Measurements from ENCODE around the gene DUSP22. TPM values are rescaled to one million over a fixed set of nuclear protein-coding genes. Genes with fewer than 3 reads are reported as not detected.

DUSP22 gene
- total RNA-seq, 1 experiment from 2014 or later, result 18.6 TPM

DNA sequence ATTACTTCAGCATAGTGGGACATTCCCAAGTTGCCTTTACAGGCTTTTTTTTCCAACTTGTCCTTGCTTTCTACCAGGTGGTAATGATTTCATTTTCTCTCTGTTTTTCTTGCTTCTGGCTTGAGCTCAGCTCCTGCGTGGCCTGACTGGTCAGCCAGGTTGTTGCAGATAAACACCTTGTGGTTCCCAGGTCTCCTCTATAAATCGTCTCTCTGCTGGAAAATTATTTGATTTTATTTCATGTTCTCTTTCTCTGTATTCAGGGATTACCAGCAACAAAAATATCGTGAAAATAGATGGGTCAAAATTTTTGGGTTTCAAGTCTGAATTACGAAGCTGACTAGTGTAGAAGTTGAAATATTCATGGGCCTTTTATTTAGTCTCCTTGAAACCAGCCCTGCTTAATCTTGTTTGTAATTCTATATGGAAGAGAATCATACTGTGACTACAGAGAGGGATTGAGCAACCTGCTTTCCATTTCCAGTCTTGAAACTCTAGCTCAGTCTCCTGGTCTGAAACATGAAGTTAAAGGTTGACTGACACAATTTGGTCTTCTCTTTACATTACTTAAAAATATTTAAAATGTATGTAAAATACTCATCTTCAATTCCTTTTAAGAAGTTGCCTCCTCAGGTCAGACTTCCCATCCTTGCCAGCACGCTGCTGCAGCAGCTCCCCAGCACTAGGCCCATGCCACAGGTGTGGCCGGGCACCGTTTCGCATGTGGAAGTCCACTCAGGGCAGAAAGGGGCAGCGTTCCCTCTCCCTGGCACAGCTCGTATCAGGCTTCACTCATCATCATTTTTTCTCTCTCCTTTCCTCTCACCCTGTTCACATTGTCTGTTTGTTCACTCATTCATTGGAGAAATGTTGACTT lies 7.1 kb downstream of the DUSP22 start:
- Histone ChIP-seq H3K36me3 (ENCODE audit: control insufficient read depth, insufficient read depth, low read length) (no peaks in the 10 kb centered on the region), H3K4me1 (no peaks in the 10 kb centered on the region), H3K27me3 (replicated peaks; ENCODE audit: control insufficient read depth, insufficient read depth, low read length) (no peaks in the 10 kb centered on the region), H3K9me3 (no peaks in the 10 kb centered on the region), H3K4me3 (ENCODE audit: low read depth, low read length) (no peak overlapping the region)
- no peaks in the 10 kb centered on the region for H3K27me3 Mint-ChIP-seq (ENCODE audit: insufficient read depth, unreplicated experiment)
- no peak overlapping the region for H3K4me3 Mint-ChIP-seq (ENCODE audit: unreplicated experiment)
- no peaks in the 10 kb centered on the region for H3K9me3 Mint-ChIP-seq (ENCODE audit: unreplicated experiment)
- no TSS peak for BruUV-seq (replicated peaks)
- POLR2A ChIA-PET, result no interaction called here
- DNase-seq, result no peak
- no peak overlapping the region for H3K27ac Mint-ChIP-seq (ENCODE audit: unreplicated experiment)
- CTCF ChIA-PET, result no interaction called here
- no peaks in the 10 kb centered on the region for H3K36me3 Mint-ChIP-seq (ENCODE audit: insufficient read depth, unreplicated experiment)
- TF ChIP-seq, protein P1, sequence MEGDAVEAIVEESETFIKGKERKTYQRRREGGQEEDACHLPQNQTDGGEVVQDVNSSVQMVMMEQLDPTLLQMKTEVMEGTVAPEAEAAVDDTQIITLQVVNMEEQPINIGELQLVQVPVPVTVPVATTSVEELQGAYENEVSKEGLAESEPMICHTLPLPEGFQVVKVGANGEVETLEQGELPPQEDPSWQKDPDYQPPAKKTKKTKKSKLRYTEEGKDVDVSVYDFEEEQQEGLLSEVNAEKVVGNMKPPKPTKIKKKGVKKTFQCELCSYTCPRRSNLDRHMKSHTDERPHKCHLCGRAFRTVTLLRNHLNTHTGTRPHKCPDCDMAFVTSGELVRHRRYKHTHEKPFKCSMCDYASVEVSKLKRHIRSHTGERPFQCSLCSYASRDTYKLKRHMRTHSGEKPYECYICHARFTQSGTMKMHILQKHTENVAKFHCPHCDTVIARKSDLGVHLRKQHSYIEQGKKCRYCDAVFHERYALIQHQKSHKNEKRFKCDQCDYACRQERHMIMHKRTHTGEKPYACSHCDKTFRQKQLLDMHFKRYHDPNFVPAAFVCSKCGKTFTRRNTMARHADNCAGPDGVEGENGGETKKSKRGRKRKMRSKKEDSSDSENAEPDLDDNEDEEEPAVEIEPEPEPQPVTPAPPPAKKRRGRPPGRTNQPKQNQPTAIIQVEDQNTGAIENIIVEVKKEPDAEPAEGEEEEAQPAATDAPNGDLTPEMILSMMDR (IDR thresholded peaks at IDR 0.05; ENCODE audit: insufficient read depth in 1 of 2, low read depth in 1 of 2, low read length in 1 of 2, severe bottlenecking in 1 of 2, unreplicated experiment in 1 of 2), result no peak
- H3K4me1 Mint-ChIP-seq (ENCODE audit: low read depth, unreplicated experiment), result peaks cover 6% of the 10 kb centered on the region
- intact Hi-C loops (cut with micrococcal nuclease; ENCODE audit: unreplicated experiment), result no loop called here

DNA sequence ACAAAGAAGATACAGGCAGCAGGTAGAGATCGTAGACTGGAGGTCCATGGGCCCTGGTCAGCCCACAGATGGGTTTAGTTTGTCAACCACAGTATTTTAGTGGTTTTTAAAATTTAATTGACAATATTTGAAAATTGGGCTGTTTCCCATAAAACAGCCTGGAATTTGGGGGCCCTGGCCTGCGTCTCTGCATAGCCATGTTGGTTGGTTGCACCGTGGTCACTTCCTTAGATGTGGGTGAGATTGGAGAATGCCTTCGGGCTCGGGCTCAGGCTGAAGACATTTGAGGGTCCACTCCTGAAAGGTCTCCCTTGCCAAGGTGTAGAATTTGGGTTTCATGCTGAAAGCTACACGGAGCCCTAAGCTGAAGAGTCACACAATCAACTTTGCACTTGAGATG lies 7.7 kb downstream of the DUSP22 start:
- Mint-ChIP-seq H3K4me3 (ENCODE audit: unreplicated experiment) (no peak overlapping the region), H3K27me3 (ENCODE audit: insufficient read depth, unreplicated experiment) (no peaks in the 10 kb centered on the region), H3K9me3 (ENCODE audit: unreplicated experiment) (no peaks in the 10 kb centered on the region), H3K27ac (ENCODE audit: unreplicated experiment) (no peak overlapping the region), H3K4me1 (ENCODE audit: low read depth, unreplicated experiment) (no peaks in the 10 kb centered on the region), H3K36me3 (ENCODE audit: insufficient read depth, unreplicated experiment) (no peaks in the 10 kb centered on the region)
- TF ChIP-seq, protein P1 (IDR thresholded peaks at IDR 0.05; ENCODE audit: insufficient read depth in 1 of 2, low read depth in 1 of 2, low read length in 1 of 2, severe bottlenecking in 1 of 2, unreplicated experiment in 1 of 2), result no peak
- intact Hi-C loops (cut with micrococcal nuclease; ENCODE audit: unreplicated experiment), result no loop called here
- CTCF ChIA-PET, result no interaction called here
- POLR2A ChIA-PET, result no interaction called here
- no peaks in the 10 kb centered on the region for H3K36me3 ChIP-seq (ENCODE audit: control insufficient read depth, insufficient read depth, low read length)
- H3K4me3 ChIP-seq (ENCODE audit: low read depth, low read length), result no peak overlapping the region
- H3K4me1 ChIP-seq, result no peaks in the 10 kb centered on the region
- DNase-seq, result no peak
- BruUV-seq (replicated peaks), result no TSS peak
- H3K9me3 ChIP-seq, result no peaks in the 10 kb centered on the region
- H3K27me3 ChIP-seq (replicated peaks; ENCODE audit: control insufficient read depth, insufficient read depth, low read length), result no peaks in the 10 kb centered on the region

DNA sequence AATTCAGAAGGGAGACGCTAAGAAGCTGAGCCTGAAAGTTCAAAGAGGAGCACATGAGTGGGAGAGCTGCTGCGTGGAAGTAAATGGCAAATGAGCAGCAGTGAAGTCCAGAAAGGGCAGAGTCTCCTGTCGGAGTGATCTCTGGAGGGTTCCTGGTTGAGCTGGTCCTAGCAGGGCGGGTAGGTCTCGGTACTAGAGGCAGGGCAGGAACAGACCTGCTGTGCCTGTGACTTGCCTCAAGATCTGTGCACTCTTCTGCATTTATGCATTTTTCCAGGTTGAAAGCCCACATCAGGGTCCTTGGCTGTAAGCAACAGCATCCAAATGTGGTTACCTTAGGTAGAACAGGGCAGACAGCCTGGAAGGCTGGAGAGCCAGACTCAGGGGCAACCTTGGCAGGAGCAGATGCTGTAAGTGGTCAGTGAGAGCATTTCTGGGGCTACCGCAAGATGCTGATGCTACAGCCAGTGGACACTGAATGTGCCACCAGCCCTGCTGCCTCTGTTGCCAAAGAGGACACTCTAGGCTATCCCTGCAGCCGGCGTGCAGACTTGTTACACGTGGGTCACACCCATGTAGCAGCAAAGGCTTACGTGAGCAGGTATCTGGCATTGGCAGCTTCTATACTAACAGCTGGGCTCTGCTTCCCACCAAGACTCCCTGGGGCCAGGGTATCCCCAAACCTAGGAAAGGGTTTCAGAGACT lies 8.4 kb downstream of the DUSP22 start:
- Mint-ChIP-seq H3K27me3 (ENCODE audit: insufficient read depth, unreplicated experiment) (no peaks in the 10 kb centered on the region), H3K27ac (ENCODE audit: unreplicated experiment) (no peak overlapping the region), H3K4me3 (ENCODE audit: unreplicated experiment) (no peak overlapping the region), H3K9me3 (ENCODE audit: unreplicated experiment) (no peaks in the 10 kb centered on the region), H3K36me3 (ENCODE audit: insufficient read depth, unreplicated experiment) (no peaks in the 10 kb centered on the region), H3K4me1 (ENCODE audit: low read depth, unreplicated experiment) (no peaks in the 10 kb centered on the region)
- no peak for DNase-seq
- no peaks in the 10 kb centered on the region for H3K9me3 ChIP-seq
- TF ChIP-seq, protein P1 (IDR thresholded peaks at IDR 0.05; ENCODE audit: insufficient read depth in 1 of 2, low read depth in 1 of 2, low read length in 1 of 2, severe bottlenecking in 1 of 2, unreplicated experiment in 1 of 2), result no peak
- no peaks in the 10 kb centered on the region for H3K27me3 ChIP-seq (replicated peaks; ENCODE audit: control insufficient read depth, insufficient read depth, low read length)
- H3K4me1 ChIP-seq, result no peaks in the 10 kb centered on the region
- intact Hi-C loops (cut with micrococcal nuclease; ENCODE audit: unreplicated experiment), result no loop called here
- CTCF ChIA-PET, result no interaction called here
- H3K4me3 ChIP-seq (ENCODE audit: low read depth, low read length), result no peak overlapping the region
- H3K36me3 ChIP-seq (ENCODE audit: control insufficient read depth, insufficient read depth, low read length), result no peaks in the 10 kb centered on the region
- BruUV-seq (replicated peaks), result no TSS peak
- POLR2A ChIA-PET, result no interaction called here
